ENCODE results near the gene COL5A2. TPM values are rescaled to one million over a fixed set of nuclear protein-coding genes. Genes with fewer than 3 reads are reported as not detected.

The COL5A2 gene
- total and polyA plus RNA-seq, 12 donors: 5.2 to 46.4 (median 14.5) TPM

- Histone ChIP-seq H3K27ac (no peak overlapping the region), H3K27me3 (no peaks in the 10 kb centered on the region), H3K4me1 (replicated peaks in 1 of 2) (no peaks in the 10 kb centered on the region), H3K4me3 (no peak overlapping the region), H3K9me3 (replicated peaks in 1 of 3) (no peaks in the 10 kb centered on the region), H3K36me3 (replicated peaks in 1 of 2) (no peaks in the 10 kb centered on the region)
- TF ChIP-seq CTCF (IDR thresholded peaks at IDR 0.05) (no peak), POLR2A (IDR thresholded peaks at IDR 0.05) (no peak)
- no peak for DNase-seq
- WGBS, 4 donors: 43 to 49% (median 47%) methylated on average over 3 of the region's 3 CpGs
- intact Hi-C loops (cut with DNase I): no loop called here
Observed at GRCh38 chr2:189024901-189025618, 154.5 kb downstream of the COL5A2 start.

GRCh38 chr2:189022492-189022891 lies 157.1 kb downstream of the COL5A2 start:
- no peaks in the 10 kb centered on the region for H3K27me3 ChIP-seq
- no peaks in the 10 kb centered on the region for H3K36me3 ChIP-seq (replicated peaks in 1 of 2)
- no peak for TF ChIP-seq CTCF (IDR thresholded peaks at IDR 0.05)
- no peak for TF ChIP-seq POLR2A (IDR thresholded peaks at IDR 0.05)
- H3K4me1 ChIP-seq (replicated peaks in 1 of 2): no peaks in the 10 kb centered on the region
- intact Hi-C loops (cut with DNase I): no loop called here
- DNase-seq: no peak
- no peak overlapping the region for H3K27ac ChIP-seq
- WGBS, 4 donors: 64 to 71% (median 65%) methylated on average over 3 of the region's 3 CpGs
- H3K9me3 ChIP-seq (replicated peaks in 1 of 3): no peaks in the 10 kb centered on the region
- no peak overlapping the region for H3K4me3 ChIP-seq

GRCh38 chr2:189022053-189022481 lies 157.5 kb downstream of the COL5A2 start:
- intact Hi-C loops (cut with DNase I): no loop called here
- WGBS, 4 donors: 50 to 62% (median 57%) methylated on average over 7 of the region's 7 CpGs
- DNase-seq: no peak
- Histone ChIP-seq H3K9me3 (replicated peaks in 1 of 3) (no peaks in the 10 kb centered on the region), H3K4me1 (replicated peaks in 1 of 2) (no peaks in the 10 kb centered on the region), H3K36me3 (replicated peaks in 1 of 2) (no peaks in the 10 kb centered on the region), H3K27ac (peak overlapping the region in 1 of 5 donors; percentile 32), H3K27me3 (no peaks in the 10 kb centered on the region), H3K4me3 (no peak overlapping the region)
- TF ChIP-seq CTCF (IDR thresholded peaks at IDR 0.05) (no peak), POLR2A (IDR thresholded peaks at IDR 0.05) (no peak)

- Histone ChIP-seq H3K9me3 (replicated peaks in 1 of 3) (no peaks in the 10 kb centered on the region), H3K36me3 (replicated peaks in 1 of 2) (no peaks in the 10 kb centered on the region), H3K27me3 (no peaks in the 10 kb centered on the region), H3K27ac (no peak overlapping the region), H3K4me1 (replicated peaks in 1 of 2) (no peaks in the 10 kb centered on the region), H3K4me3 (no peak overlapping the region)
- DNase-seq: no peak
- no peak for TF ChIP-seq POLR2A (IDR thresholded peaks at IDR 0.05)
- no peak for TF ChIP-seq CTCF (IDR thresholded peaks at IDR 0.05)
- WGBS, 4 donors: 66 to 88% (median 75%) methylated on average over 1 of the region's 1 CpG
- intact Hi-C loops (cut with DNase I): no loop called here
Observed at GRCh38 chr2:189020179-189020578, 159.4 kb downstream of the COL5A2 start.

Data from adrenal gland (tissue), 12 donors.